Activated CD4-positive, alpha-beta T cell treated with anti-CD3 and anti-CD28 coated beads, Interleukin-2, Interleukin-4, amounts not matched to agents 100 ng/mL and 50 ng/mL, durations not matched to agents 16 hours and 8 hours (primary cell): ENCODE measurements around the gene MINDY1.

Experiments
- DNase-seq: peaks from one replicate; pipeline ENCODE4 v3.0.0-alpha.2; 2020; ENCODE audit warnings: low spot score

MINDY1 gene

GRCh38 chr1:151011154-151011850, 4.6 kb upstream of the MINDY1 start:
- no peak for DNase-seq

GRCh38 chr1:151010346-151010726, 3.6 kb upstream of the MINDY1 start:
- DNase-seq = no peak

- no peak for DNase-seq
These were observed 3.1 kb upstream of the MINDY1 start for GRCh38 chr1:151009674-151010345.

- no peak for DNase-seq
These were observed 2.5 kb upstream of the MINDY1 start for GRCh38 chr1:151009206-151009587.

GRCh38 chr1:151008244-151009205, 1.8 kb upstream of the MINDY1 start, which contains the start of gene PRUNE1:
Gene PRUNE1, plus strand, starts transcription at chr1:151008449. Its CDS starts 184 bp downstream, at chr1:151008633.
- peak; percentile 97 for DNase-seq

- DNase-seq = no peak
These were observed 1.1 kb upstream of the MINDY1 start for GRCh38 chr1:151007853-151008243.

GRCh38 chr1:151005729-151006319, 878 bp downstream of the MINDY1 start:
- DNase-seq = no peak

GRCh38 chr1:151003180-151003579, 3.5 kb downstream of the MINDY1 start:
- DNase-seq = no peak

- DNase-seq = no peak
These were observed 4.1 kb downstream of the MINDY1 start for GRCh38 chr1:151002611-151003010.

GRCh38 chr1:151002051-151002450, 4.7 kb downstream of the MINDY1 start:
- no peak for DNase-seq

GRCh38 chr1:151001602-151002001, 5.1 kb downstream of the MINDY1 start:
- no peak for DNase-seq

GRCh38 chr1:151000408-151000807, 6.3 kb downstream of the MINDY1 start:
- DNase-seq = no peak

GRCh38 chr1:150999926-151000325, 6.8 kb downstream of the MINDY1 start:
- DNase-seq = no peak

GRCh38 chr1:150999051-150999674, 7.5 kb downstream of the MINDY1 start:
- no peak for DNase-seq

- no peak for DNase-seq
These were observed 8.8 kb downstream of the MINDY1 start for GRCh38 chr1:150997949-150998348.

GRCh38 chr1:150997126-150997872, 9.4 kb downstream of the MINDY1 start:
- DNase-seq = no peak

- DNase-seq = no peak
These were observed 10.8 kb downstream of the MINDY1 start for GRCh38 chr1:150995896-150996295.

- no peak for DNase-seq
These were observed 11.2 kb downstream of the MINDY1 start for GRCh38 chr1:150995460-150995859.

- DNase-seq = no peak
These were observed 12.5 kb downstream of the MINDY1 start for GRCh38 chr1:150994248-150994647.

GRCh38 chr1:150992626-150993025, 14.1 kb downstream of the MINDY1 start:
- DNase-seq = no peak

- no peak for DNase-seq
These were observed 18.8 kb downstream of the MINDY1 start for GRCh38 chr1:150987924-150988323.
